Nephron (organoid): ENCODE results near the gene NAV2.

Source experiments
- H3K27ac Mint-ChIP-seq, 3 experiments: 2 replicates each; pipeline ENCODE4 v1.8.0; 2020; ENCODE audit warnings: mixed read lengths in 3 of 3, mild to moderate bottlenecking in 2 of 3, moderate library complexity in 1 of 3
- H3K27me3 Mint-ChIP-seq: 2 replicates; pipeline ENCODE4 v1.8.0; 2021; ENCODE audit warnings: low read depth, mild to moderate bottlenecking, moderate library complexity, mixed read lengths
- H3K36me3 Mint-ChIP-seq: 2 replicates; pipeline ENCODE4 v1.8.0; 2020; ENCODE audit warnings: low read depth, mixed read lengths
- H3K4me1 Mint-ChIP-seq: 2 replicates; pipeline ENCODE4 v1.8.0; 2020; ENCODE audit warnings: mixed read lengths
- H3K4me3 Mint-ChIP-seq, 3 experiments: 2 replicates each; pipeline ENCODE4 v1.8.0; 2020; ENCODE audit warnings: mild to moderate bottlenecking in 3 of 3, mixed read lengths in 3 of 3, moderate library complexity in 2 of 3
- H3K9me3 Mint-ChIP-seq: 2 replicates; pipeline ENCODE4 v1.8.0; 2020; ENCODE audit warnings: mixed read lengths
- CTCF ChIP-seq, 3 experiments: fragments of 200-600 bp; sonication (generic); IDR thresholded peaks; one replicate each; pipeline ENCODE4 v1.5.0; 2021; ENCODE audit warnings: antibody characterized with exemption in 3 of 3; ENCODE audit not compliant: unreplicated experiment in 3 of 3

Gene NAV2

DNA sequence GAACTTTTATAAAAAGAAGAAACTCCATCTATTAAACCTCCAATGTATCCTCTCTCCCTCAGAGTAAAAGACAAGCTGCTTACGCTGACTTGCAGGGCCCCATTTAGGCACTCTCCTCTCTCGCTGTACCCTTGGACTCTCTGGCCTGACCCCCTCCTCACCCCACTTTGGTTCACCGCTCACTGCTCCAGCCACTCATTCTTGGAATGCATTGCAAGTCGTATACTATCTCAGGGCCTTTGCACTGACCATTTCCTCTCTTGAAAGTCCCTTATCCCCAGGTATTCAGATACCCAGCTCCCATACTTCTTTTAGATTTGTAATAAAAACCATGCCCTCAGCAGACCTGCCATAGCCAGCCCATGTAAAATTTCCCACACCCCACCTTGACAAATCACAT lies 308.1 kb downstream of the NAV2 start:
- Mint-ChIP-seq H3K27me3 (no peaks in the 10 kb centered on the region), H3K4me3 (no peak overlapping the region), H3K27ac (no peak overlapping the region), H3K36me3 (no peaks in the 10 kb centered on the region), H3K9me3 (no peaks in the 10 kb centered on the region), H3K4me1 (peaks cover 40% of the 10 kb centered on the region)
- no peak for TF ChIP-seq CTCF (IDR thresholded peaks at IDR 0.05; ENCODE audit: unreplicated experiment in 3 of 3)

DNA sequence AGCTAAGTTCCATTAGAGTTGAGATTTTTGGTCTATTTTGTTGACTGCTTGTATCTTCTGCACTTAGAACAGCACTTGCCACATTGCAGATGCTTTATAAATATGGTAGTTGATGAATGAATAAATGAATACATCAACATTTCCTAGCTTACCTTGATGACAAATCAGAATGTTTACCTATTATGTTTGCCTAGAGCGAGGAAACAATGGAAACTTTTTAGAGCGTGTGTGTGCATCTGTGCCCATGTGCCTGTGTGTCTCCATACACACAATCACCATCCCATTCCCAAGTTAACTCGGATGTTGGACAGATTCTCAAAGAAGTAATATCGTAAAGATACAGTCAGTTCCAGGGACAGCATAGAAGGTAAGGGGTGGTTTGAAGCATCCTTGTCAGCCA lies 308.6 kb downstream of the NAV2 start:
- Mint-ChIP-seq H3K27ac (no peak overlapping the region), H3K4me1 (peaks cover 39% of the 10 kb centered on the region), H3K27me3 (no peaks in the 10 kb centered on the region), H3K4me3 (no peak overlapping the region), H3K36me3 (no peaks in the 10 kb centered on the region), H3K9me3 (no peaks in the 10 kb centered on the region)
- TF ChIP-seq CTCF (IDR thresholded peaks at IDR 0.05; ENCODE audit: unreplicated experiment in 3 of 3) = no peak

- Mint-ChIP-seq H3K36me3 (no peaks in the 10 kb centered on the region), H3K4me1 (peaks cover 42% of the 10 kb centered on the region), H3K27ac (no peak overlapping the region), H3K27me3 (no peaks in the 10 kb centered on the region), H3K9me3 (no peaks in the 10 kb centered on the region), H3K4me3 (peak overlapping the region in 2 of 3 experiments; percentile 84 to 85)
- TF ChIP-seq CTCF (IDR thresholded peaks at IDR 0.05; ENCODE audit: unreplicated experiment in 3 of 3) = no peak
Measured at GRCh38 chr11:20021771-20022362, 309.2 kb downstream of the NAV2 start.

- Mint-ChIP-seq H3K36me3 (no peaks in the 10 kb centered on the region), H3K4me1 (peaks cover 43% of the 10 kb centered on the region), H3K27me3 (no peaks in the 10 kb centered on the region), H3K27ac (no peak overlapping the region), H3K4me3 (peak overlapping the region in 2 of 3 experiments; percentile 84 to 85), H3K9me3 (no peaks in the 10 kb centered on the region)
- no peak for TF ChIP-seq CTCF (IDR thresholded peaks at IDR 0.05; ENCODE audit: unreplicated experiment in 3 of 3)
Measured at GRCh38 chr11:20022363-20023081, 309.9 kb downstream of the NAV2 start.

DNA sequence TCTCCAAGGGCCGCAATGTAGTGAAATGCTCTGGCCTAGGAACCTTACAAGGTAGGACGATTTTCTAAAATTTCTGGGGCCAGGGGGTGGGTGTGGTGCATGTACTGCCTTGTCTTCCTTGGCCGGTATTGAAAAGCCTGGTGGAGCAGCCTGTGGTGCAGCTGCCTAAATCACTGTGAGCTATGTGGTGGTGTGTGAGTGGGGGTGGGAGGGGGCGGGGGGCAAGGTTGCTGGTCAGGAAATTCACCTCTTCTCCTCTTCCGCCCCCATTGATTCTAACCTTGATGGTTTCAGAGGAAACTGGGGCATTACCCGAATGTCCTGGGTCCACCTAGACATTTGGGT lies 310.4 kb downstream of the NAV2 start:
- peak overlapping the region in 2 of 3 experiments; percentile 84 to 85 for H3K4me3 Mint-ChIP-seq
- H3K9me3 Mint-ChIP-seq = no peaks in the 10 kb centered on the region
- TF ChIP-seq CTCF (IDR thresholded peaks at IDR 0.05; ENCODE audit: unreplicated experiment in 3 of 3) = no peak
- peaks cover 46% of the 10 kb centered on the region for H3K4me1 Mint-ChIP-seq
- no peaks in the 10 kb centered on the region for H3K36me3 Mint-ChIP-seq
- H3K27me3 Mint-ChIP-seq = no peaks in the 10 kb centered on the region
- H3K27ac Mint-ChIP-seq = no peak overlapping the region
